Colonic mucosa (tissue), 4 donors: ENCODE measurements around the gene CFAP77. TPM values are rescaled to one million over a fixed set of nuclear protein-coding genes. Genes with fewer than 3 reads are reported as not detected.

Experiments
- DNase-seq: peaks from one replicate; pipeline ENCODE4 v3.0.0-alpha.2; 2020
- H3K27ac ChIP-seq: fragments of 200-600 bp; one replicate; pipeline ENCODE4 v1.8.0; 2021
- H3K27me3 ChIP-seq: fragments of 200-600 bp; one replicate; pipeline ENCODE4 v1.8.0; 2021
- H3K36me3 ChIP-seq: fragments of 200-600 bp; one replicate; pipeline ENCODE4 v1.8.0; 2021
- H3K4me1 ChIP-seq: fragments of 200-600 bp; one replicate; pipeline ENCODE4 v1.8.0; 2021; ENCODE audit warnings: mild to moderate bottlenecking
- H3K4me3 ChIP-seq: fragments of 200-600 bp; one replicate; pipeline ENCODE4 v1.8.0; 2021
- H3K9ac ChIP-seq, 2 donors: one replicate each; pipeline ENCODE4 v1.7.0; 2013; ENCODE audit warnings: control low read depth in 2 of 2, low read depth in 2 of 2, low read length in 2 of 2
- H3K9me3 ChIP-seq: fragments of 200-600 bp; one replicate; pipeline ENCODE4 v1.8.0; 2021
- CTCF ChIP-seq: fragments of 200-600 bp; IDR thresholded peaks from one replicate; pipeline ENCODE4 v1.8.0; 2022; ENCODE audit warnings: antibody characterized with exemption, mild to moderate bottlenecking
- intact Hi-C: fragments of 100-400 bp; cut with DNase I; formaldehyde crosslinking; loops from one replicate; pipeline ENCODE4 v1.14.1; 2022
- total RNA-seq, 2 donors: library from RNA; stranded (reverse); fragmentation: NEBNext Ultra II Directional in 1 of 2; extraction: Animal tissue kit (Norgen Biotek cat#: 25700) in 1 of 2; gene quantifications; one replicate each; pipeline ENCODE4 v1.2.1, GENCODE V29; 2021
- donor health status: healthy.
- donor health status: DM: no; HTN: no; CAD: no.
- donor health status: DM: no; HTN: no; CAD: no.

The CFAP77 gene
- total RNA-seq, 2 donors from 2014 or later, result not detected

- no peak for TF ChIP-seq CTCF
- Histone ChIP-seq H3K27ac (no peak overlapping the region), H3K4me3 (no peak overlapping the region), H3K9ac (no peak overlapping the region), H3K9me3 (no peaks in the 10 kb centered on the region), H3K4me1 (peaks cover 3% of the 10 kb centered on the region), H3K36me3 (no peaks in the 10 kb centered on the region), H3K27me3 (no peaks in the 10 kb centered on the region)
- intact Hi-C loops, result no loop called here
- no peak for DNase-seq
Measured at GRCh38 chr9:132543960-132544359, 133.9 kb downstream of the CFAP77 start.

GRCh38 chr9:132545578-132545977 is 135.6 kb downstream of the CFAP77 start:
- Histone ChIP-seq H3K27ac (no peak overlapping the region), H3K4me1 (peaks cover 3% of the 10 kb centered on the region), H3K9me3 (no peaks in the 10 kb centered on the region), H3K36me3 (no peaks in the 10 kb centered on the region), H3K27me3 (no peaks in the 10 kb centered on the region), H3K4me3 (no peak overlapping the region), H3K9ac (no peak overlapping the region)
- no peak for TF ChIP-seq CTCF
- no peak for DNase-seq
- intact Hi-C loops, result no loop called here

- no peak overlapping the region for H3K4me3 ChIP-seq
- H3K9ac ChIP-seq, result no peak overlapping the region
Measured at GRCh38 chr9:132546148-132547051, 136.4 kb downstream of the CFAP77 start.

GRCh38 chr9:132547052-132547431 is 137.0 kb downstream of the CFAP77 start:
- Histone ChIP-seq H3K4me1 (peaks cover 3% of the 10 kb centered on the region), H3K36me3 (no peaks in the 10 kb centered on the region), H3K27ac (no peak overlapping the region), H3K4me3 (no peak overlapping the region), H3K9ac (no peak overlapping the region), H3K27me3 (no peaks in the 10 kb centered on the region), H3K9me3 (no peaks in the 10 kb centered on the region)
- TF ChIP-seq CTCF, result no peak
- no peak for DNase-seq
- intact Hi-C loops, result no loop called here

More at GRCh38 chr9:132546148-132547051, 136.4 kb downstream of the CFAP77 start:
- no peak for DNase-seq
- no peaks in the 10 kb centered on the region for H3K36me3 ChIP-seq
- no peak overlapping the region for H3K27ac ChIP-seq
- no peaks in the 10 kb centered on the region for H3K9me3 ChIP-seq
- H3K4me1 ChIP-seq, result peaks cover 3% of the 10 kb centered on the region
- no peaks in the 10 kb centered on the region for H3K27me3 ChIP-seq
- TF ChIP-seq CTCF, result no peak
- intact Hi-C loops, result no loop called here

- no peak for TF ChIP-seq CTCF
- H3K9ac ChIP-seq, result no peak overlapping the region
- no peaks in the 10 kb centered on the region for H3K27me3 ChIP-seq
- H3K36me3 ChIP-seq, result no peaks in the 10 kb centered on the region
- no peak for DNase-seq
- no peak overlapping the region for H3K27ac ChIP-seq
- H3K4me1 ChIP-seq, result peaks cover 3% of the 10 kb centered on the region
- intact Hi-C loops, result no loop called here
- no peak overlapping the region for H3K4me3 ChIP-seq
- H3K9me3 ChIP-seq, result no peaks in the 10 kb centered on the region
Measured at GRCh38 chr9:132547436-132547835, 137.4 kb downstream of the CFAP77 start.
